ENCODE data around the gene BLOC1S3.

Gene BLOC1S3

GRCh38 chr19:45161738-45162607, 16.6 kb upstream of the BLOC1S3 start:
- no peak for DNase-seq (ENCODE audit: low read depth in 2 of 2)

DNA sequence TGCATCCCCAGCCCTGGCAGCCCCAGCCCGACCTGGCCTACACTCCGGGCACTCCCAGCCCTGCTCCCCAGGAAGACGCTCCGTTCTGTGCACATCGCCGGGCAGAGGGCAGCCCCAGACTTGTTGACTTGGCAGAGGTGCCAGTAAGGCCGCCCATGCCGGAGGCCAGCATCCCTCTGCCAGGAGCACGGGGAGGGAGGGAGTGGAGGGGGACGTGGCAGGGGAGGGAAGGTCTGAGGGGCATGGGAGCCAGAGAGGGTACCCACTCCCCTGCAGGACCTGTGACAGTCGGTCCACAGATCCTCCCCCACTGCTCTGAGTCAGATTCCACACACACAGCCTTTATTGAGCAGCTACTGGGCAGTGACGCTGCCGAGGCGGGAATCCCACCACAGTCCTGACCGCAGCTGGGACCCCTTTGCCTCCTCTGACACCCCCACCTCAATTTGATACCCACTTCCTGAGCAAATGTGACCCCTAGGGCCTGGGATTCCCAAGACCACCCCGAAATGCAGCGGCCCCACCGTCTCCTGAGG, 15.9 kb upstream of the BLOC1S3 start:
- no peak for DNase-seq (ENCODE audit: low read depth in 2 of 2)

GRCh38 chr19:45163156-45163555, 15.4 kb upstream of the BLOC1S3 start:
- DNase-seq (ENCODE audit: low read depth in 2 of 2), result no peak

DNA sequence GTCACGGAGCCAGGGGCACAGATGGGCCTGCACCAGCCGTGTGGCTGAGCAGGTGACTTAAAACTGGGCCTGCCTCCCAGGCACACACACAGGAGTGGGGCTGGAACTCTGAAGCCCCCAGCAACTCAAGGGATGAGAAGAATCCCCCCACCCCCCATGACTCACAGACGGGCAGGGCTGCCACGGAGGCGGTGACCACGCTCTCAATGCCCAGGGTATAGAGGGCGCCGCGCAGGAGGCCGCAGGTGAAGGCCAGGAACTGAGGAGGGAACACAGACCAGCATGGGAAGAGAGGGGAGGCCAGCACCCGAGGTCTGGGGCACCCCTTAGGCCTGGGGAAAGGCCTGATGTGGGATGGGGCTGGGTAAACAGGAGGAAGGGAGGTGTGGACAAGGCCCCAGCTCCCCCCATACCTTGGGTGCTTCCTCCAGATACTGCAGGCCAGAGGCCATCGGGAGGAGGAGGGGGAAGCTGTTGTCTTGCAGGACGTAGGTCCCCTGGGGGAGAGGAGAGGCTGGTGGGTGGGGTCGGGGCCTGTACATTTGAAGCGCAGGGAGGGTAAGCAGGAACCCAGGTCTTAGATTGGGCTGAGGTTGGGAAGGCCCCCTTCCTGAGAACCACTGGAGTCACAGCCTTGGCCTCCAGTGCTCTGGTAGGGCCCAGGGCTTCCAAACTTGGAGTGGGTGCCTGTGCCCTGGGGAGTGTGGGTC, 14.7 kb upstream of the BLOC1S3 start:
- no peak for DNase-seq (ENCODE audit: low read depth in 2 of 2)

- no peak for DNase-seq (ENCODE audit: low read depth in 2 of 2)
Measured at GRCh38 chr19:45164577-45165335, 13.8 kb upstream of the BLOC1S3 start.

DNA sequence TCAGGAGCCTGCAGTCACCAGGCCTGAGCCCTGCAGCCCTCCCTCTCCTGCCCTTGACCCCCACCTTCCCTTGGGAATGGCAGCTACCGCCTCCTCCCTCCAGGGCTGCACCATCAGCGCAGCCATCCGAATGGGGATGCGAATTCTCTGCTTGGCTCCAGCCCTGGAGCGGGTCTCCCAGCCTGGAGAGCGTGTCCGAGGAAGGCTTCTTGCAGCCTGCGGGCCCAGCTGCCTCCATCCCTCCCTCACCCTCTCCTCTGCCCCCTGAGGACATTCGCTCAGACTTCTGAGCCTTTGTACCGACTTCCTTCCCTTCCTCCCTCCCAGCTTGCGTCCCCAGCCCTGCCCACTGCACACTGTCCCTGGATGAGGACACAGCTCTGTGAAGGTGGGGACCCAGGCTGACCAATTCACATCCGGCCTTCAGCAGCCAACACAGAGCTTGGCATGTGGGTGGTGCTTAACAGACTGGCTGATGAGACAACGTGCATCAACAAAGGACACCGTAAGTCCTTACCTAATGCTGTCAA, 11.8 kb upstream of the BLOC1S3 start:
- no peak for DNase-seq (ENCODE audit: low read depth in 2 of 2)

DNA sequence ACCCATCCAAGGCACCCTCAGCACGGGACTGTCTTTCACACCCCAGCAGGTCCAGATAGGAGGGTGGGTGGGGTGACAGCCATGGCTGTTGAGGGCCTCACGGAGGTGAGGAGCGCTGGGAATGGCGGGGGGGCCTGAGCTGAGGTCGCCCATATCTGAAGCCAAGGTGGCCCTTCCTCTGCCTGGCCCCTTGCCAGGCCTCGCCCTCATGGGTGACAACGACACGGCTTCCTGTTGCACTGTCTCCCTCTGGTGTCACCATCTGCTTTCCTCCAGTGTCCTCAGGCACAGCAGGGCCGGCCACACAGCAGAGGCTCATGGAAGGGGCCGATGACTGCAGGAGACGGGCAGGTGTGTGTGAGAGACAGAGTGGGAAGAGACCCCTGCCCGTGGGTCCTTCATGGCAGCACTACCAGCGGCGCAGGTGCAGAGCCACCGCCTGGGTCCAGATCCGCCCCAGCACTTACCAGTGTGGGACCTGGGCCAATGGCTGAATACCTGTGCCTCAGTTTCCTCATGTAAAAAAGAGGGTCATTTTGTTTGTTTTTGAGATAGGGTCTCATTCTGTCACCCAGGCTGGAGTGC, 9.7 kb upstream of the BLOC1S3 start:
- no peak for DNase-seq (ENCODE audit: low read depth in 2 of 2)

DNA sequence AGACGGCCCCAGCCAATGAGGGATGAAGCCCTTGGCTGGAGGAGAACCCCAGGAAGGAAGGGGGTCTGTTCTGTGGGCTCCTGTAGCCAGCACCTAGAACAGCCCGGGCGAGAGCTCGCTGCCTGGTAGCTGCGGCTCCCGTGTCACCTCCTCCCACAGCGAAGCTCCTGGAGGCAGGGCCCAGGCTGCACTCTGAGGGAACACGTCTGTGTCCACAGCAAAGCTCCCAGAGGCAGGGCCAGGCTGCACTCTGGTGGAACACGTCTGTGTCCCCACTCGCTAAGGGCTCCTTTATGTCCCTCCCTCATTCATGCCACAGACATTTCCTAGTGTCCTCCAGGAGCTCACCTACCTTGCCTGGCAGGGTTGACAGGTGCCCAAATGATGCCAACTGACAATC, 9.0 kb upstream of the BLOC1S3 start:
- no peak for DNase-seq (ENCODE audit: low read depth in 2 of 2)

DNA sequence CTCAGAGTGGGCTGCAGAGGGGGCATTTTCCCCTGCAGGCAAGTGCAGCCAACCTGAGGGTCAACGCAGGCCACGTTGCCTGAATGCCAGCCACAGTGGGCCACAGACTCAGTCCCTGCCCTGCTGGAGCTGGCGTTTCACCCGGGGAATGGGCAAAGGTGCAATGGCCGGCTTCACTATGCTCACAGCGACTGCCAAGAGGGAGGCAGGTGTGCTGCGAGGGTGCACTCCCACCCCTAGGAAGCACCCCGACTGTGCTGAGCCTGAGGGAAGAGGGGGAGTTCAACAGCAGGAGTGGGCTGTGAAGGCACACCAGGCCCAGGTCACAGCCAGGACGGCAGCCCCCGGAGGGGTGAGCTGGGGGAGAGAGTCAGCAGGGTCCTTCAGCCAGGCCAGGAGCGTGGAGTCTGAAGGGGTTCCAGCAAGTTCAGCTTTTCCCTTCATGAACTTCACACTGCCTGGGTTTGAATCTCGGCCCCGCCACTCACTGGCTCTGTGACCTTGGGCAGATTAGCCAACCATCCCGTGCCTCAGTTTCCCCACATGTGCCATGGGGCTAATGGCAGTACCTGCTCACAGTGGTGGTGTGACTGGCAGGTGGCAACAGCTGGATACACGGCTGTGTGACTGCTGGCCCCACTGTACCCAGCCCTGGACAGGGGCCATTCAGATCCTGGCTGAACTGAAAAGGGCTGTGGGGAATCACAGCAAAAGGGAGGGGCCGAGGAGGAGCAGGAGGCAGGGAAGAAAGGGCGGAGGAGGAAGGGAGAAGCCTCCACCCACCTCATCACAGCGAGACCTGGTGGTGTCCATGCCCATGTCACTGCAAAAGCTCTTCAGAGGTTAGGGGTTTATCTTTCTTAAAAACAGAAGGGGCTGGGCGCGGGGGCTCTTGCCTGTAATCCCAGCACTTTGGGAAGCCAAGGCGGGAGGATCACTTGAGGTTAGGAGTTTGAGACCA, 8.2 kb upstream of the BLOC1S3 start:
- no peak for DNase-seq (ENCODE audit: low read depth in 2 of 2)

- DNase-seq (ENCODE audit: low read depth in 2 of 2), result no peak
Measured at GRCh38 chr19:45171211-45171623, 7.4 kb upstream of the BLOC1S3 start.

DNA sequence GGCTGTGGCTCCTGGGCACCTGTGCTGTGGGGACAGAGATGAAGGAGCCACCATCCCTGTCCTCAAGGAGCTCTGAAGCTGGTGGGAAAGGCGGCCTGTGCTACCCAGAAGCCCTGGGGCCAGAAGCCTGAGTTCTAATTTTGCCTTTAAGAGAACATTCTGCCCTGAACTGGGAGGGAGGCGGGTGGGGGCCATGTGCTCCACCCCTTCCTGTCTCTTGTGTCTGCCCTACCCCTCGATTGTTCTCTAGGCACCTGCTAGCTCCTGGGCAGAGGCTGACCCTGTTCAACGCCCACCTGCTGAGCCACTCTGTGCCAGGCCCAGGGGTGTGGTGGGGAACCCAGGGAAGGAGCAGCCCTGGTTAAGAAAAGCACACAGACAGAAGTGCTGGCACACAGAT, 6.4 kb upstream of the BLOC1S3 start:
- no peak for DNase-seq (ENCODE audit: low read depth in 2 of 2)

DNA sequence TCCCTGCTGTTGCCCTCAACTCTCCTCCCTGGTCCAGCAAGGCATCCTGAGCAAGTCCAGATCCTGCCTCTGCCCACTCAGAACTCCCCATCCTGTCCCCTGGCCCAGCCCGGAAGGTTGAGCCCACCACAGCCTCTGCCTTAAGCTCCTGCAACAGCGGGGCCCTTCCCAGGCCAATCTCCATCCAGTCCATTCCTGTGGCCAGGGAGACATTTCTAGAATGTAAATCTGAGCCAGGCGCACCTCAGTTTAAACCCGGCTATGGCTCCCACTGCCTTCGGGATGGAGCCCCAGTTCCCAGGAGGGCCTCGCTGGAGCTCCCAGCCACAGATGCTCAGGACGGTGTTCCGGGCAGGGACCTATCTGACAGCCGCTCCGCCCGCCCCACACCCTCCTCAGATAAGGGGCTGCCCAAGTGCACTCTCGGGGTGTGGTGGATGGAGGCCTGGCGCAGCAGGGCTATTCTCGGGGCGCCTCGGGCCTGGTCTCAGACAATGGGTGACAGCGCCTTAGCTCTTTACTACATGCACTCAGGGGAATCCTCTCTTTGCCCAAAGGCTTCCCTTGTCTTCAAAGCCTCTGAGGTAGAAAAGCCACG, 5.9 kb upstream of the BLOC1S3 start:
- no peak for DNase-seq (ENCODE audit: low read depth in 2 of 2)

DNA sequence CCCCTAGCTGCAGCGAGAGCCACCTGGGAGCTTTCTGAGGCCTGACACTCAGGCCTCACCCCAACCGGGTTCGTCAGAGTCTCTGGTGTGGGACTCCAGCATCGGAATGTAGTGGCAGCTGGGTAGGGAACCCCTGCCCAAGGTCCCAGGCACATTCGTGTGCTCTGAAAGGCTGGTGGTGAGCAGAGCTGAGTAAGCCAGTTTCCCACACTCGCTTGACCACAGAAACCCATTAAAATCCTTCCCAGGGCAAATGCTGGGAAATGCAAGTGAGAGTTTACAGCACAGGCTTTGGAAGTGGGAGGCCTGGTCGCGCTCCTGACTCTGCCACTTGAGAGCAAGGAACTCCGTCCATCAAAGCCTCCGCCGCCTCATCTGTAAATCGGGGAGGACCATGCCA, 4.8 kb upstream of the BLOC1S3 start:
- no peak for DNase-seq (ENCODE audit: low read depth in 2 of 2)

DNA sequence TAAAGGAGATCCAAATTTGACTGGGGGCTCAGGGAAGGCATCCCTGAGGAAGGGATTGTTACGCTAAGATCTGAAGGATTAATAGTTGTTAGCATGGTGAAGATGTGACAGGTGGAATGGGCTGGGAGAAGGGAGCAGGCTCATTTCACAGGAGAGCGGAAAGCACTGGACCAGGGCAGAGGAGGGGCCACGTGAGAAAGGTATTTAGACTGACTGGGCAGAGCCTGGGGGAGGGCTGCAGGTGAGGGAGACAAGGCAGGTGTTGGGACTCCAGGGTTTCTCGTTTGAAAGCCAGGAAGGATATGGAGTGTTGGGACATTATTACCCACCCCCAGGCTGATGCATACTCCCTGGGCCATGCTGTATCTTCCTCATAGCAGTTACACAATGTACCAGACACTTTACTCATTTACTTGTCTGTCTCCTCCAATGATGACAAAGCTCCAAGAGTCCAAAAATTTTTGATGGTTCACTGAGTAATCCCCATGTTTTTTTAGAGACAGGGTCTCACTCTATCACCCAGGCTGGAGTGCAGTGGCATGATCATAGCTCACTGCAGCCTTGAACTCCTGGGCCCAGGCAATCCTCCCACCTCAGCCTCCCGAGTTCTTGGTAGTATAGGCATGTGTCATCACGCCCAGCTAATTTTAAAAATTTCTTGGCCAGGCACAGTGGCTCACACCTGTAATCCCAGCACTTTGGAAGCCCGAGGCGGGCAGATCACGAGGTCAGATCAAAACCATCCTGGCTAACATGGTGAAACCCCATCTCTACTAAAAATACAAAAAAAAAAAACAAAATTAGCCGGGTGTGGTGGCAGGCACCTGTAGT, 2.9 kb upstream of the BLOC1S3 start:
- no peak for DNase-seq (ENCODE audit: low read depth in 2 of 2)

DNA sequence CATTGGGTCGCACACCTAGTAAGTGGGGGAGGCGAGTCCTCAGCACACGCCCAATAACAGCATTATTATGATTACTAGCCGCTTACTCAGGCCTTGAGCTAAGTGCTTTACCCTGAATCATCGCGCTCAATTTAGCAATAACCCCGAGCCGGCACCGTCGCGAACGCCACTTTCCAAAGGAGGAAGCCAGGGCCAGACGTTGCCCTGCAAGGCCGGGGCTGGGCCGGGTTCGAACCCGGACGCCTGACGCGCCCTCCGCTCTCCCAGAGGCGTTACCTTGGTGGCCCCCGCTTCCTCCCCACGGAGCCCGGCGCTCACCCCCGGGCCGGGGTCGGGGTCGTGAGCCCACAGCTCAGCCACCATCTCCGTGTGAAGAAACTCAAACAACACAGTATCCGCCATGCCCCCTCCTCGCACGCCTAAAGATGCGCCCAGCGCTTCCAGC, 745 bp upstream of the BLOC1S3 start, which contains the start of gene TRAPPC6A:
TSS of gene TRAPPC6A (minus strand) at position 421 of the 445 bp plus-strand sequence. CDS start at position 402, 19 bp downstream.
- DNase-seq (ENCODE audit: low read depth in 2 of 2), result no peak

GRCh38 chr19:45179072-45179891, 698 bp downstream of the BLOC1S3 start:
- DNase-seq (ENCODE audit: low read depth in 2 of 2), result no peak

GRCh38 chr19:45179892-45180370, 1.3 kb downstream of the BLOC1S3 start:
- no peak for DNase-seq (ENCODE audit: low read depth in 2 of 2)

DNA sequence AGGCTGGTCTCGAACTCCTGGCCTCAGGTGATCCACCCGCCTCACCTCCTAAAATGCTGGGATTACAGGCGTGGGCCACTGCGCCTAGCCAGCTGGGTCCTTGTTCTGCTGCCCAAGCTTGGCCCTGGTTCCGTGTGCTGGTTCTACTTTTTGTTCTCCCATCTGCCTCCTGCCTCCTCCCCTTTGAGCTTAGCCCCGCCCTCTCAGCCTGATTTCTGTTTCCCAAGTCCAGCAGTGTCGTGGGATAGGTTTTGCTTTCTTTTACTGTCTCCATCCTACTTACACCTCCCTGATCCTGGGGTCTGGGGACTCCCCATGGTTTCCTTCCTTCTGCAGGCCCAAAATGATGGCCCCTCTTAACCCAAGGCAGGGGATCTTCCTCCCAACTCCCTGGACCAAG, 2.4 kb downstream of the BLOC1S3 start:
- DNase-seq (ENCODE audit: low read depth in 2 of 2), result no peak

All from stimulated activated CD8-positive, alpha-beta memory T cell treated with anti-CD3 and anti-CD28 coated beads, Interleukin-7, amount 100 ng/mL, for 1 hour (primary cell).